HEK293 (cell line): ENCODE data around the gene PPM1J.

Experiments
- CTCF ChIA-PET: fragments of 350-600 bp; formaldehyde crosslinking; extraction: SDS; loops from one replicate; lab custom pipeline; 2021; ENCODE audit warnings: antibody characterized with exemption; lab: Yijun Ruan, JAX
- POLR2A ChIA-PET: fragments of 300-600 bp; formaldehyde crosslinking; extraction: SDS; loops from one replicate; lab custom pipeline; 2020; ENCODE audit warnings: antibody characterized with exemption, inconsistent platforms; lab: Yijun Ruan, JAX
- H3K27ac ChIP-seq: fragments of 200-500 bp; sonication (Bioruptor generic); 2 replicates; pipeline ENCODE4 v1.5.1; 2014; ENCODE audit warnings: low read depth, low read length, control low read depth, inconsistent platforms; ENCODE audit errors: extremely low read depth
- H3K36me3 ChIP-seq, 2 experiments: fragments of 200-500 bp in 1 of 2; sonication (Bioruptor generic) in 1 of 2; 1 replicate in 1 of 2; 2 replicates in 1 of 2; pipeline ENCODE4 v1.5.1; 2014 to 2017; ENCODE audit warnings: inconsistent platforms in 2 of 2, low read length in 2 of 2; ENCODE audit not compliant: control insufficient read depth in 2 of 2, insufficient read depth in 1 of 2
- H3K4me1 ChIP-seq: fragments of 200-500 bp; sonication (Bioruptor generic); 2 replicates; pipeline ENCODE4 v1.5.1; 2014; ENCODE audit warnings: mild to moderate bottlenecking, low read length, inconsistent platforms; ENCODE audit not compliant: control insufficient read depth, insufficient read depth
- H3K4me3 ChIP-seq: 2 replicates; pipeline ENCODE4 v1.5.1; 2011; ENCODE audit warnings: low read depth, mild to moderate bottlenecking, control low read depth, low read length, moderate library complexity
- H3K9me3 ChIP-seq: fragments of 200-500 bp; sonication (Bioruptor generic); 2 replicates; pipeline ENCODE4 v1.5.1; 2014; ENCODE audit warnings: low read depth, low read length, inconsistent platforms; ENCODE audit not compliant: control insufficient read depth, insufficient read depth
- CTCF ChIP-seq: fragments of 450-650 bp; formaldehyde crosslinking; IDR thresholded peaks from 2 replicates; pipeline ENCODE4 v1.5.1; 2016; ENCODE audit warnings: missing biosample characterization, missing genetic modification characterization
- EGR2 ChIP-seq: fragments of 450-650 bp; formaldehyde crosslinking; IDR thresholded peaks from 2 replicates; pipeline ENCODE4 v1.5.1; 2016; ENCODE audit warnings: low read depth, missing biosample characterization, missing genetic modification characterization
- GLIS1 ChIP-seq: fragments of 450-650 bp; formaldehyde crosslinking; IDR thresholded peaks from 2 replicates; pipeline ENCODE4 v1.5.1; 2016; ENCODE audit warnings: missing biosample characterization, missing genetic modification characterization
- GLIS2 ChIP-seq: fragments of 450-650 bp; formaldehyde crosslinking; IDR thresholded peaks from 2 replicates; pipeline ENCODE4 v1.5.1; 2016; ENCODE audit warnings: missing biosample characterization, missing genetic modification characterization
- MEIS1 ChIP-seq: sonication (generic); formaldehyde crosslinking; IDR thresholded peaks from 2 replicates; pipeline ENCODE4 v1.8.1; 2022; ENCODE audit warnings: missing genetic modification reagents, mild to moderate bottlenecking, borderline replicate concordance
- OSR2 ChIP-seq: fragments of 450-650 bp; formaldehyde crosslinking; IDR thresholded peaks from 2 replicates; pipeline ENCODE4 v1.5.1; 2016; ENCODE audit warnings: missing biosample characterization, missing genetic modification characterization
- PBX3 ChIP-seq: sonication (generic); formaldehyde crosslinking; IDR thresholded peaks from 2 replicates; pipeline ENCODE4 v1.8.1; 2022; ENCODE audit warnings: mild to moderate bottlenecking, moderate library complexity, missing genetic modification reagents
- PRDM1 ChIP-seq: fragments of 450-650 bp; formaldehyde crosslinking; IDR thresholded peaks from 2 replicates; pipeline ENCODE4; 2016; ENCODE audit warnings: missing biosample characterization, missing genetic modification characterization
- REST ChIP-seq: fragments of 450-650 bp; formaldehyde crosslinking; IDR thresholded peaks from 2 replicates; pipeline ENCODE4 v1.5.1; 2016; ENCODE audit warnings: missing biosample characterization, missing genetic modification characterization
- SCRT1 ChIP-seq: fragments of 450-650 bp; formaldehyde crosslinking; IDR thresholded peaks from 2 replicates; pipeline ENCODE4 v1.5.1; 2016; ENCODE audit warnings: missing biosample characterization, missing genetic modification characterization, borderline replicate concordance
- SCRT2 ChIP-seq: fragments of 450-650 bp; formaldehyde crosslinking; IDR thresholded peaks from 2 replicates; pipeline ENCODE4 v1.5.1; 2016; ENCODE audit warnings: missing biosample characterization, missing genetic modification characterization
- TRIM28 ChIP-seq: IDR thresholded peaks from 2 replicates; pipeline ENCODE4 v1.6.1; 2011; ENCODE audit warnings: low read length, control low read depth, borderline replicate concordance
- YY1 ChIP-seq: fragments of 450-650 bp; formaldehyde crosslinking; IDR thresholded peaks from 2 replicates; pipeline ENCODE4 v1.5.1; 2018; ENCODE audit warnings: missing biosample characterization, missing genetic modification characterization
- ZBTB26 ChIP-seq: fragments of 450-650 bp; formaldehyde crosslinking; optimal IDR thresholded peaks from 2 replicates; pipeline ENCODE3; 2016; ENCODE audit warnings: missing biosample characterization, mild to moderate bottlenecking, missing genetic modification characterization
- ZBTB7A ChIP-seq: fragments of 450-650 bp; formaldehyde crosslinking; IDR thresholded peaks from 2 replicates; pipeline ENCODE4 v1.5.1; 2016; ENCODE audit warnings: low read depth, missing biosample characterization, missing genetic modification characterization
- ZBTB8A ChIP-seq: fragments of 450-650 bp; formaldehyde crosslinking; IDR thresholded peaks from 2 replicates; pipeline ENCODE4 v1.5.1; 2016; ENCODE audit warnings: missing biosample characterization, missing genetic modification characterization
- ZFHX2 ChIP-seq: fragments of 450-650 bp; formaldehyde crosslinking; conservative IDR thresholded peaks from 2 replicates; pipeline ENCODE4 v1.5.1; 2016; ENCODE audit warnings: missing biosample characterization, missing genetic modification characterization
- ZFP41 ChIP-seq: fragments of 450-650 bp; formaldehyde crosslinking; IDR thresholded peaks from 2 replicates; pipeline ENCODE4 v1.5.1; 2016; ENCODE audit warnings: missing biosample characterization, missing genetic modification characterization, borderline replicate concordance
- ZNF140 ChIP-seq: fragments of 450-650 bp; formaldehyde crosslinking; IDR thresholded peaks from 2 replicates; pipeline ENCODE4 v1.5.1; 2016; ENCODE audit warnings: missing biosample characterization, missing genetic modification characterization
- ZNF223 ChIP-seq: fragments of 450-650 bp; formaldehyde crosslinking; IDR thresholded peaks from 2 replicates; pipeline ENCODE4 v1.5.1; 2016; ENCODE audit warnings: missing biosample characterization, missing genetic modification characterization
- ZNF394 ChIP-seq: fragments of 450-650 bp; formaldehyde crosslinking; IDR thresholded peaks from 2 replicates; pipeline ENCODE4 v1.5.1; 2016; ENCODE audit warnings: missing biosample characterization, missing genetic modification characterization, mild to moderate bottlenecking, moderate library complexity, borderline replicate concordance
- ZNF449 ChIP-seq: fragments of 450-650 bp; formaldehyde crosslinking; IDR thresholded peaks from 2 replicates; pipeline ENCODE4 v1.5.1; 2017; ENCODE audit warnings: missing biosample characterization, mild to moderate bottlenecking, missing genetic modification characterization, moderate library complexity
- ZNF596 ChIP-seq: fragments of 450-650 bp; IDR thresholded peaks from 2 replicates; pipeline ENCODE4 v1.5.0; 2018; ENCODE audit warnings: missing biosample characterization, mild to moderate bottlenecking, missing genetic modification characterization, moderate library complexity
- ZNF621 ChIP-seq: fragments of 450-650 bp; formaldehyde crosslinking; IDR thresholded peaks from 2 replicates; pipeline ENCODE4 v1.5.1; 2017; ENCODE audit warnings: missing biosample characterization, missing genetic modification characterization
- ZNF670 ChIP-seq: fragments of 450-650 bp; formaldehyde crosslinking; IDR thresholded peaks from 2 replicates; pipeline ENCODE4 v1.5.1; 2016; ENCODE audit warnings: missing biosample characterization, missing genetic modification characterization, low read depth
- ZNF677 ChIP-seq: fragments of 450-650 bp; IDR thresholded peaks from 2 replicates; pipeline ENCODE4 v1.5.0; 2018; ENCODE audit warnings: missing biosample characterization, mild to moderate bottlenecking, missing genetic modification characterization, moderate library complexity
- ZSCAN30 ChIP-seq: fragments of 450-650 bp; IDR thresholded peaks from 2 replicates; pipeline ENCODE4 v1.5.1; 2018; ENCODE audit warnings: missing biosample characterization, mild to moderate bottlenecking, missing genetic modification characterization, moderate library complexity

The PPM1J gene

GRCh38 chr1:112674986-112675727, 40.0 kb downstream of the PPM1J start:
- Histone ChIP-seq H3K4me1 (peaks cover 5% of the 10 kb centered on the region; the same call in 1 of the 2 replicates), H3K27ac (peak overlapping the region; percentile 85), H3K9me3 (no peaks in the 10 kb centered on the region), H3K4me3 (peak overlapping the region; percentile 80), H3K36me3 (peaks cover 0 to 41% of the 10 kb centered on the region in 2 experiments; a peak in 1 of 3 replicates)
- ChIA-PET POLR2A (interaction anchor here (0.5 to 6.0 kb wide), 21 partner anchors 10 to 393 kb away, joined by 3 to 91 read pairs (median 5); partner anchors contain the start of genes CAPZA1, CTTNBP2NL, PPM1J and RHOC), CTCF (interaction anchor here (0.6 to 2.6 kb wide), 12 partner anchors 13 to 173 kb away, joined by 3 to 12 read pairs (median 5); no protein-coding TSS in a partner anchor)
- TF ChIP-seq PRDM1 (tag by site-specific recombination) (no peak), ZNF140 (tag by site-specific recombination) (no peak), REST (tag by site-specific recombination) (peak; percentile 53), OSR2 (tag by site-specific recombination) (no peak), ZFHX2 (peak; percentile 81), ZNF394 (tag by site-specific recombination) (peak; percentile 39; the same call in 1 of the 2 replicates), ZNF621 (tag by site-specific recombination) (no peak), ZBTB26 (tag by site-specific recombination) (peak; percentile 89), SCRT1 (tag by site-specific recombination) (peak; percentile 96), ZNF670 (tag by site-specific recombination) (no peak), ZNF449 (tag by site-specific recombination) (peak; percentile 38; the same call in 1 of the 2 replicates), ZFP41 (no peak), GLIS1 (tag by site-specific recombination) (peak; percentile 74), ZSCAN30 (tag by site-specific recombination) (0 out of 2 replicates have a peak, but pooled peaks have one; percentile 41), ZNF677 (tag by site-specific recombination) (peak; percentile 54; the same call in 1 of the 2 replicates), GLIS2 (tag by site-specific recombination) (peak; percentile 75), ZBTB8A (tag by site-specific recombination) (peak; percentile 81), EGR2 (tag by site-specific recombination) (0 out of 2 replicates have a peak, but pooled peaks have one; percentile 7), SCRT2 (tag by site-specific recombination) (peak; percentile 99), ZNF596 (peak; percentile 27; the same call in 1 of the 2 replicates), ZBTB7A (tag by site-specific recombination) (0 out of 2 replicates have a peak, but pooled peaks have one; percentile 19), YY1 (tag by site-specific recombination) (peak; percentile 22; the same call in 1 of the 2 replicates), TRIM28 (0 out of 2 replicates have a peak, but pooled peaks have one; percentile 29), MEIS1 (0 out of 2 replicates have a peak, but pooled peaks have one; percentile 11), PBX3 (peak; percentile 86; the same call in 1 of the 2 replicates), ZNF223 (tag by site-specific recombination) (peak; percentile 96), CTCF (tag by site-specific recombination) (peak; percentile 39; the same call in 1 of the 2 replicates)
